Stimulated activated CD8-positive, alpha-beta memory T cell treated with anti-CD3 and anti-CD28 coated beads, Interleukin-7, amount 100 ng/mL, for 48 hours (primary cell): ENCODE measurements around the gene FADS3.

Experiments used
- DNase-seq, 2 donors: peaks; one replicate each; pipeline ENCODE4 v3.0.0-alpha.2; 2020; ENCODE audit warnings: low read depth in 1 of 2; ENCODE audit errors: extremely low read depth in 1 of 2

FADS3 gene

DNA sequence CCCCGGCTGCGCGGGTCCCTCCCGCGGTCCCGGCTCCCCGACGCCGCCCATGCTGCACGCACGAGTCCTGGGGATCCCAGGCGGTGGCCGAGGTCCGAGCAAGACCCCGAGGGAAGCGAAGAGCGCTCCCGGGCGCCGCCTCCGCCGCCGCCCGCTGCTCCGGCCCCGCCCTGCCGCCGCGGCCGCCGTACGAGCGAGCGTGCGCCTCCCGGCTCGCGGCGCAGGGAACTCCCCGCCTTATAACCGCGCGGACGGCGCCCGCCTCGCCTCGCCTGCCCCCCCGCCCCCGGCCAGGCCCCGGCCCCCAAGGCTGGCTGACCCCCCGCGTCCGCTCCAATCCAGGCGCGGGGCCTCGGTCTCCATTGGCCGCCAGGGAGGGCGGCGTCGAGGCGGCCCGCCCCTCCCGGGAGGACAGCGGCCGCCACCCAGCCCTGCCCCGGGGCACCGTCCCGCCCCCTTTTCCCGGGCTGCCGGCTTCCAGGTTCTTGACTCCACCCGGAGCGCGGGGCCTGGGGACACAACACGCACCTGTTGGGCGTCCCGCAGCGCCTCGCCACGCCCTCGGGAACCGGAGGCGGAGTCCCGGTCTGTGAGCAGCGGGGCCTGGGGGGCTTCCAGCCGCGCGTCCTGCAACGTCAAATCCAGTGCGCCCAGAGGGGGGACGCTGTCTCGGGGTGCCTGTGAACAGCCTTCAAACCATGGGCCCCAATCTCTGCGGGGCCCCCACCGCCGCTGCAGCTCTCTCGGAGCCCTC, at the start of gene FADS3:
FADS3 (minus strand) TSS at position 215 of the 754 bp plus-strand sequence; CDS start at position 51, 164 bp downstream.
- DNase-seq: peak in 1 of 2 donors; percentile 22

GRCh38 chr11:61940466-61940865, 49.1 kb upstream of the FADS3 start:
- DNase-seq: no peak

GRCh38 chr11:61935861-61936260, 44.5 kb upstream of the FADS3 start:
- no peak for DNase-seq

GRCh38 chr11:61930933-61931332, 39.6 kb upstream of the FADS3 start:
- DNase-seq: no peak

DNA sequence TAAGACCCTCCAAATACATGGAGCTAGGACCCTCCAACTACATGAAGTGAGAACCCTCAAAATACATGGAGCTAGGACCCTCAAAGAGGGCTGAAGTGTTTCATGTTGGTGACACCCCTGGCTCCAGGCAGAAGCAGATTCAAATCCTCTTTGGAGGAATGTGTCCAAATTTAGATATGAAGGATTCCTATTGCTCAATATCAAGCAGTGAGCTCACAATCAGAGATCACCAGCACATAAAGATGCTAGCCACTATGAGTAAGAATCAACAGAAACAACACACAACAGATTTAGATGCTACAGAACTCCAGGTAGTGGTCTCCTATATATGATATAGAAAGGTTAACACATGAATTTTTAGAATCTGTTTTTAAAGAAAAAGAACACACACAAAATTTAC, 37.3 kb upstream of the FADS3 start:
- DNase-seq: no peak

- no peak for DNase-seq
Observed at GRCh38 chr11:61927501-61927900, 36.2 kb upstream of the FADS3 start.

DNA sequence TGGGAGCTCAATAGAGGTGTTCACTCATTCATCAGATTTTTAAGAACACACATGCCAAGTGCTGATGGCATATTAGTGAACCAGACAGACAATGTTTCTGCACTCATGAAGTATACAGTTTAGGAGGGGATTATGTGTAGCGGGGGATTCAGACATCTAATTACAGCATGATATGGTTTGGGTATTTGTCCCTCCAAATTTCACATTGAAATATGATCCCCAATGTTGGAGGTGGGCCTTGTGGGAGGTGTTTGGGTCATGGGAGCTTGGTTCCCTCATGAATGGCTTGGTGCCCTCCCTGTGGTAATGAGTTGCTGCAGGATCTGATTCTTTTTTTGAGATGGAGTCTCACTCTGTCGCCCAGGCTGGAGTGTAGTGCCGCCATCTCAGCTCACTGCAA, 34.9 kb upstream of the FADS3 start:
- DNase-seq: no peak

- no peak for DNase-seq
Observed at GRCh38 chr11:61925736-61926135, 34.4 kb upstream of the FADS3 start.

DNA sequence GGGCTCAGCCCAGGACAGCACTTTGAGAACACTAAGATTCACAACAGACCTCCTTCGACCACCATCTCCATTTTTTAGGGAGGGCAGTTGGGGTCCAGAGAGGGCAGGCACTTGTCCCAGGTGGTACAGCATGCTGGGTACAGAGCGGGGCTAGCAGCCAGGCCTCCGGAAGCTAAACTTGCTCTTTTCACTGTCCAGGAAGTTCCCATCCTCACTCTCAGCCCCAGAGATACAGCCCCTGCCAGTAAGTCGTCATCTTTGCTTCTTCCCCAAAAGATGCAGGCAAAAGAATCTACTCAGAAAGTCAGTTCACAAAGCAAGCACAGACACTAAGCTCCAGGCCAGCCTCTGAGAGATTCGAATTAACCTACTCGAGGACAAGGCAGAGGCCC, 32.7 kb upstream of the FADS3 start:
- no peak for DNase-seq

GRCh38 chr11:61923166-61924063, 32.1 kb upstream of the FADS3 start:
- DNase-seq: no peak

GRCh38 chr11:61922539-61922938, 31.2 kb upstream of the FADS3 start:
- DNase-seq: no peak

DNA sequence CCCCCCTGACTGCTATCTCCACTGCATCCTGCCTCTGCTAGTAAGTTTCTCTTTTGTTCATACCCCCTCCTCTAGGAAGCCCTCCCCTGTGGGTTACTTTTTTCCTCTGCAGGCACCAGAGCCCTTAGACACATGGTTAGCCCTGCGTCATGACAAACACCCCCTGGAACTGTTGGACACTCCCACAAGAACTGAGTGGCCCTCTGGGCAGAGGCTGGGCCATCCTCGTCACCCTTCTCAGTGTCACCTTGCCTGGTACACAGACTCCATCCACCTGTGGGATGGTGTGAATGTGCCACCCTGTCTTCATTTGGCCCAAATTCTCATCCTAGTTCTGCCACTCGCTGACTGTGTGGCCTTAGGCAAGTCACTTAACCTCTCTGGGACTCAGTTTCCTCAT, 30.1 kb upstream of the FADS3 start:
- no peak for DNase-seq

GRCh38 chr11:61919705-61920631, 28.6 kb upstream of the FADS3 start:
- no peak for DNase-seq

DNA sequence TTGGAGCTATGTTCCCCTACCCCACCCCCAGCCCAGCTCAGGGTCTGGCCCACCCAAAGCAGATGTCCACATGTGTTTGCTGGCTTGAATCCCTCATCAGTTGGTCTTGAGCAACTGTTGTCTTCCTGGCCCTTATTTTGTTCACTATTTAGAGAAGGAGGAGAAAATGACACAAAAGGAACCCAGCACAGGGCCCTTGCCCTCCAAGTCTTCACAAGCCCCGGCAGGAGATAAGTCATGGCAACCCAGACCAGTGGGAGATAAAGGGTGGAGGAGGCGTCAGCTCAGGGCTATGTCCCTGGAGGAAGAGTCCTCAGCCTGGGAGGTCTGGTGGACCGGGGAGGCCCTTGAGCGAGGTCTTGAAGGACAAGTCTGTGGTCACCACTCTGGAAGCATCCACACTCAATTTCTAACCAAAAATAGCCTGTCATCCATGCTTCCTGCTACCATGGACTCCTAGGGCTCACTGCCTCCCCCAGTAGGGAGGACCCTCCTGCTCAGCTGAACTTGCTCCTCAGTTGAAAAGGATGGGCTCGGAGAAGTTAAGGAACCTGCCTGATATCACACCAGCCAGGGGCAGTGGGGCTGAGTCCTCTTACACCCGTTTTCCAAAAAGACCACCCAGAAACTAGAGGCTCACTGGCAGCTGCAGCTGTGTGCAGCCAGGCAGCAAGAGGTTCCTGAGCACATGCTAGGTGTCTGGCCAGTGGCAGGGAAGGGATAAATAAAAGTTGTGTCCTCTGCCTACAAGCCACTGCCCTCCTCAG, 27.8 kb upstream of the FADS3 start:
- DNase-seq: no peak

GRCh38 chr11:61918251-61918937, 27.0 kb upstream of the FADS3 start:
- no peak for DNase-seq

DNA sequence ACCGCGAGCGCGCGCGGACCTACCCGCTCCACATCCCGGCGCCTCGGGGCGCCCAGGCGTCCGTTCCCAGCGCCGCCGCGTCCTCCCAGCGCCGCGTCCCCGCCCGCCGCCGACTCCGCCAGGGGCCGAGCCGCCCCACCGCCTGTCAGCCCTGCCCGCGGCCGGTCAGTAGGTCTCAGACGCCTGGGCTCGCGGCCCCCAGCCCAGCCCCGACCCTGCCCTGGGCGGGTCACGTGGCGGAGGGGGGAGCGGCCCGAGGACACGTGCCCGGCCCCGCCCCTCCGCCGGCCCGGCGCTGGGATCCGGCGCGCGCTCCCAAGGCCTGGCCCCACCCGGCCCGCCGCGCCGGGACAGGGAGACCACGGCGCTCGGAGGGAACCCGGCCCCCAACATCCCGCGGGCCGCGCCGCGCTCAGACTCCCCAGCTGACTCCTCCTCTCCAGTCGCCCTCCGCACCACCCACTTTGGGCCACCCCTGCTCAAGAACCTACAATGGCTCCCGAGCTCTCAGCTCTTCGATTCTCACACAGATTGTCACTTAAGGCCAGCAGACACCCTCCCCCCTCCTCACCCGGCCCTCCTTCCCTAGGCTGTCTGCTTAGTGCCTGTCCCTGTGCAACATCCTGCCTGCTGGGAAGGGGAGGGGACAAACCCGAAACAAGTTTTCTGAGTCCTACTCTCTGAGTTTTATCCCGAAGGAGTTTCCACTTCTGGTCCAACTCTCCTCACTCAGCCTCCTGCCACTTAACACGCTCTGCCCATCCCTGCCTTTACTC, 26.2 kb upstream of the FADS3 start, which contains the start of gene RAB3IL1:
RAB3IL1 (minus strand) TSS at position 233 of the 776 bp plus-strand sequence; CDS start at position 34, 199 bp downstream.
- DNase-seq: no peak

GRCh38 chr11:61916737-61917333, 25.5 kb upstream of the FADS3 start:
- DNase-seq: no peak

- no peak for DNase-seq
Observed at GRCh38 chr11:61914471-61915171, 23.3 kb upstream of the FADS3 start.
